Loucy (cell line): ENCODE measurements around the gene PIP5K1C.

Experiments used
- H2AFZ ChIP-seq: fragments of 200-600 bp; sonication (generic); 2 replicates; pipeline ENCODE4 v1.6.0; 2016; ENCODE audit warnings: antibody characterized with exemption, mild to moderate bottlenecking, low read length, moderate library complexity
- H3F3A ChIP-seq: fragments of 200-600 bp; 2 replicates; pipeline ENCODE4 v1.6.0; 2016; ENCODE audit warnings: antibody characterized with exemption, low read depth, mild to moderate bottlenecking
- H3K27me3 ChIP-seq: fragments of 200-600 bp; sonication (generic); 2 replicates; pipeline ENCODE4 v1.6.1; 2014; ENCODE audit warnings: low read length, mild to moderate bottlenecking; ENCODE audit not compliant: insufficient read depth, poor library complexity, severe bottlenecking
- H3K36me3 ChIP-seq: fragments of 200-600 bp; sonication (generic); 2 replicates; pipeline ENCODE4 v1.6.1; 2016; ENCODE audit warnings: low read length; ENCODE audit not compliant: insufficient read depth
- H3K4me1 ChIP-seq: fragments of 200-600 bp; sonication (generic); 2 replicates; pipeline ENCODE4 v1.5.1; 2014; ENCODE audit warnings: low read length, mild to moderate bottlenecking; ENCODE audit not compliant: insufficient read depth, poor library complexity, severe bottlenecking
- H3K4me2 ChIP-seq: fragments of 200-600 bp; sonication (generic); 2 replicates; pipeline ENCODE4 v1.6.0; 2014; ENCODE audit warnings: antibody characterized with exemption, low read length, low read depth, mild to moderate bottlenecking; ENCODE audit not compliant: poor library complexity, severe bottlenecking
- H3K4me3 ChIP-seq: fragments of 200-600 bp; sonication (generic); 2 replicates; pipeline ENCODE4 v1.5.1; 2014; ENCODE audit warnings: low read length, mild to moderate bottlenecking, mixed read lengths; ENCODE audit not compliant: poor library complexity, severe bottlenecking
- H3K79me2 ChIP-seq: fragments of 200-600 bp; sonication (generic); 2 replicates; pipeline ENCODE4 v1.6.1; 2014; ENCODE audit warnings: low read length; ENCODE audit not compliant: insufficient read depth
- H3K9ac ChIP-seq: fragments of 200-600 bp; sonication (generic); 2 replicates; pipeline ENCODE4 v1.6.0; 2014; ENCODE audit warnings: mild to moderate bottlenecking, low read depth, low read length, moderate library complexity; ENCODE audit not compliant: poor library complexity, severe bottlenecking
- H3K9me2 ChIP-seq: fragments of 200-600 bp; sonication (generic); replicated peaks from 2 replicates; pipeline ENCODE4 v1.6.1; 2016; ENCODE audit warnings: low read depth, low read length, mixed read lengths
- H3K9me3 ChIP-seq: fragments of 200-600 bp; sonication (generic); 2 replicates; pipeline ENCODE4 v1.6.1; 2014; ENCODE audit warnings: mild to moderate bottlenecking, antibody characterized with exemption, low read length, low read depth; ENCODE audit not compliant: insufficient read depth
- H4K20me1 ChIP-seq: fragments of 200-600 bp; sonication (generic); 2 replicates; pipeline ENCODE4 v1.6.0; 2014; ENCODE audit warnings: antibody characterized with exemption, low read length, mild to moderate bottlenecking; ENCODE audit not compliant: insufficient read depth, poor library complexity, severe bottlenecking
- CTCF ChIP-seq: fragments of 200-600 bp; sonication (generic); conservative IDR thresholded peaks from 2 replicates; pipeline ENCODE4 v1.5.1; 2014; ENCODE audit warnings: mild to moderate bottlenecking, antibody characterized with exemption, low read length
- EZH2phosphoT487 ChIP-seq: fragments of 200-600 bp; IDR thresholded peaks from 2 replicates; pipeline ENCODE4 v1.6.1; 2018; ENCODE audit warnings: antibody characterized with exemption, mild to moderate bottlenecking, moderate library complexity, borderline replicate concordance

PIP5K1C gene

GRCh38 chr19:3610745-3611717, 89.2 kb downstream of the PIP5K1C start:
- Histone ChIP-seq H3K36me3 (peaks cover 7% of the 10 kb centered on the region; the same call in 1 of the 2 replicates), H3K9me3 (no peaks in the 10 kb centered on the region), H3K9me2 (no peaks in the 10 kb centered on the region), H2AFZ (no peak overlapping the region), H3K4me3 (no peak overlapping the region), H3K9ac (no peak overlapping the region), H3K4me1 (no peaks in the 10 kb centered on the region), H3K4me2 (no peak overlapping the region), H3K27me3 (no peaks in the 10 kb centered on the region), H3K79me2 (no peaks in the 10 kb centered on the region), H4K20me1 (no peaks in the 10 kb centered on the region), H3F3A (no peaks in the 10 kb centered on the region)
- TF ChIP-seq CTCF (no peak), EZH2phosphoT487 (no peak)

GRCh38 chr19:3609779-3610719, 90.2 kb downstream of the PIP5K1C start:
- peaks cover 5% of the 10 kb centered on the region for H3K4me1 ChIP-seq
- H3F3A ChIP-seq: no peaks in the 10 kb centered on the region
- no peak overlapping the region for H3K4me3 ChIP-seq
- no peak overlapping the region for H3K4me2 ChIP-seq
- H2AFZ ChIP-seq: no peak overlapping the region
- no peaks in the 10 kb centered on the region for H3K27me3 ChIP-seq
- H3K79me2 ChIP-seq: no peaks in the 10 kb centered on the region
- no peaks in the 10 kb centered on the region for H3K9me3 ChIP-seq
- H3K9me2 ChIP-seq: no peaks in the 10 kb centered on the region
- H3K9ac ChIP-seq: no peak overlapping the region
- no peaks in the 10 kb centered on the region for H4K20me1 ChIP-seq
- no peak for TF ChIP-seq EZH2phosphoT487
- no peak for TF ChIP-seq CTCF
- peaks cover 7% of the 10 kb centered on the region; the same call in 1 of the 2 replicates for H3K36me3 ChIP-seq

- no peaks in the 10 kb centered on the region for H4K20me1 ChIP-seq
- H3K4me1 ChIP-seq: peaks cover 7% of the 10 kb centered on the region
- H3K36me3 ChIP-seq: peaks cover 7% of the 10 kb centered on the region; the same call in 1 of the 2 replicates
- H3K9me3 ChIP-seq: no peaks in the 10 kb centered on the region
- H3K9ac ChIP-seq: no peak overlapping the region
- H3F3A ChIP-seq: no peaks in the 10 kb centered on the region
- TF ChIP-seq CTCF: no peak
- no peak for TF ChIP-seq EZH2phosphoT487
- H3K4me3 ChIP-seq: no peak overlapping the region
- no peaks in the 10 kb centered on the region for H3K9me2 ChIP-seq
- no peaks in the 10 kb centered on the region for H3K27me3 ChIP-seq
- no peak overlapping the region for H2AFZ ChIP-seq
- H3K79me2 ChIP-seq: no peaks in the 10 kb centered on the region
- H3K4me2 ChIP-seq: no peak overlapping the region
These were observed 91.4 kb downstream of the PIP5K1C start for GRCh38 chr19:3608750-3609322.
